OCI-LY1 (cell line): Measurements from ENCODE around the gene ZNF37A.

Experiments
- CTCF ChIP-seq: fragments of 200-600 bp; sonication (generic), shearing (Covaris generic); IDR thresholded peaks from 2 replicates; pipeline ENCODE4 v1.5.1; 2017; ENCODE audit warnings: mild to moderate bottlenecking, antibody characterized with exemption, low read length, moderate library complexity, mixed read lengths
- EZH2 ChIP-seq: fragments of 200-600 bp; sonication (generic), shearing (Covaris generic); IDR thresholded peaks from 2 replicates; pipeline ENCODE4 v1.8.0; 2017; ENCODE audit warnings: borderline replicate concordance, mixed run types, mild to moderate bottlenecking, antibody characterized with exemption, low read length, moderate library complexity, mixed read lengths

GRCh38 chr10:38156416-38157269, 62.5 kb downstream of the ZNF37A start:
- TF ChIP-seq CTCF (no peak), EZH2 (no peak)
